K562 (cell line): Measurements from ENCODE around the gene ILF2. TPM values are rescaled to one million over a fixed set of nuclear protein-coding genes. Genes with fewer than 3 reads are reported as not detected.
A peak's percentile ranks its signal among the peaks of the same experiment; 100 is the strongest.

ENCODE experiments used
- ATAC-seq: fragments of 200-7000 bp; cut with Tn5 transposase; 3 replicates; pipeline ENCODE4 v1.9.1; 2020; ENCODE audit warnings: moderate library complexity
- BruUV-seq: library from RNA; stranded (reverse); fragments of 400-500 nt; replicated peaks from 2 replicates; lab custom pipeline; 2021; lab: Mats Ljungman, UMichigan
- CTCF ChIA-PET: fragments of 300-600 bp; formaldehyde crosslinking; extraction: SDS; loops from one replicate; lab custom pipeline; 2021; ENCODE audit warnings: low intra/inter-chr PET ratio; lab: Yijun Ruan, JAX
- POLR2A ChIA-PET: fragments of 300-600, 350-650 bp; sonication (Branson Sonifier 250); formaldehyde crosslinking; extraction: SDS; loops from one replicate; lab custom pipeline; 2021; ENCODE audit warnings: antibody characterized with exemption, inconsistent platforms; lab: Yijun Ruan, JAX
- DNase-seq, 4 experiments: peaks; one replicate each; pipeline versions ENCODE4 v3.0.0 to v3.0.0-alpha.2; 2011 to 2018; ENCODE audit warnings: low spot score in 3 of 4, mixed read lengths in 3 of 4; ENCODE audit errors: extremely low read depth in 1 of 4
- FAIRE-seq: peaks from 2 replicates; lab custom pipeline; 2011; peaks lifted over from hg19 to GRCh38; lab: Jason Lieb, UNC
- H2AFZ ChIP-seq: 2 replicates; pipeline ENCODE4 v1.6.0; 2011; ENCODE audit warnings: low read depth, low read length, control low read depth, inconsistent platforms
- H3K27ac ChIP-seq: fragments of 200-600 bp; 3 replicates; pipeline ENCODE4 v1.8.0; 2011; ENCODE audit warnings: low read depth, mild to moderate bottlenecking, control low read depth, inconsistent platforms, low read length, moderate library complexity, mixed read lengths; ENCODE audit errors: extremely low read depth
- H3K27me3 ChIP-seq, 2 experiments: fragments of 300-600 bp in 1 of 2; 2 replicates in 1 of 2; 3 replicates in 1 of 2; pipeline versions ENCODE4 v1.6.0 to v1.8.0; 2011; ENCODE audit warnings: inconsistent platforms in 2 of 2, low read length in 2 of 2, mild to moderate bottlenecking in 1 of 2, mixed read lengths in 1 of 2, moderate library complexity in 1 of 2; ENCODE audit not compliant: control insufficient read depth in 2 of 2, insufficient read depth in 2 of 2
- H3K36me3 ChIP-seq: fragments of 300-600 bp; 3 replicates; pipeline ENCODE4 v1.8.0; 2011; ENCODE audit warnings: mild to moderate bottlenecking, low read length, inconsistent platforms; ENCODE audit not compliant: control insufficient read depth, insufficient read depth
- H3K4me1 ChIP-seq, 2 experiments: fragments of 200-600 bp in 1 of 2; replicated peaks in 1 of 2; 2 replicates in 1 of 2; 3 replicates in 1 of 2; pipeline versions ENCODE4 v1.5.1 to v1.8.0; 2011; ENCODE audit warnings: inconsistent platforms in 2 of 2, low read length in 2 of 2, mild to moderate bottlenecking in 1 of 2, mixed read lengths in 1 of 2, moderate library complexity in 1 of 2; ENCODE audit not compliant: control insufficient read depth in 2 of 2, insufficient read depth in 2 of 2
- H3K4me2 ChIP-seq: 2 replicates; pipeline ENCODE4 v1.6.1; 2011; ENCODE audit warnings: low read length, control low read depth, inconsistent platforms, mixed read lengths; ENCODE audit not compliant: insufficient read depth
- H3K4me3 ChIP-seq: fragments of 200-600 bp; sonication (generic), shearing (Covaris generic); 2 replicates; pipeline ENCODE4 v1.5.1; 2016; ENCODE audit warnings: control low read depth, inconsistent platforms
- H3K79me2 ChIP-seq: fragments of 200-600 bp; 3 replicates; pipeline ENCODE4 v1.8.0; 2011; ENCODE audit warnings: low read length, inconsistent platforms; ENCODE audit not compliant: control insufficient read depth, insufficient read depth
- H3K9ac ChIP-seq, 2 experiments: 2 replicates each; pipeline versions ENCODE4 v1.6.0 to v1.6.1; 2011; ENCODE audit warnings: low read depth in 2 of 2, low read length in 2 of 2, control low read depth in 1 of 2, inconsistent platforms in 1 of 2, mild to moderate bottlenecking in 1 of 2, mixed read lengths in 1 of 2; ENCODE audit not compliant: insufficient read depth in 1 of 2
- H3K9me1 ChIP-seq: one replicate; pipeline ENCODE4 v1.6.0; 2011; ENCODE audit warnings: inconsistent platforms, mild to moderate bottlenecking, low read length, moderate library complexity; ENCODE audit not compliant: control insufficient read depth, insufficient read depth
- H3K9me3 ChIP-seq: replicated peaks from 2 replicates; pipeline ENCODE4 v1.5.1; 2011; ENCODE audit warnings: low read depth, low read length, inconsistent platforms; ENCODE audit not compliant: control insufficient read depth, insufficient read depth
- H4K20me1 ChIP-seq: replicated peaks from 2 replicates; pipeline ENCODE4 v1.6.1; 2011; ENCODE audit warnings: low read length, inconsistent platforms, mixed read lengths; ENCODE audit not compliant: control insufficient read depth, insufficient read depth
- CCNT2 ChIP-seq: IDR thresholded peaks from 2 replicates; pipeline ENCODE4 v1.6.1; 2011; ENCODE audit warnings: borderline replicate concordance, low read depth, mild to moderate bottlenecking, moderate library complexity, mixed read lengths, low read length; ENCODE audit not compliant: insufficient read length; ENCODE audit errors: extremely low read depth
- HNRNPLL ChIP-seq: fragments of 200-400 bp; formaldehyde crosslinking; IDR thresholded peaks from 2 replicates; pipeline ENCODE4 v1.6.1; 2017; ENCODE audit warnings: low read length, low read depth, mild to moderate bottlenecking; ENCODE audit not compliant: poor library complexity, severe bottlenecking
- SNIP1 ChIP-seq: fragments of 450-650 bp; IDR thresholded peaks from 2 replicates; pipeline ENCODE4 v1.7.1; 2017; ENCODE audit warnings: low read depth, mild to moderate bottlenecking
- ZFP30 ChIP-seq: fragments of 250-450 bp; sonication (Bioruptor Pico); IDR thresholded peaks from 2 replicates; pipeline ENCODE4 v1.8.0; 2022; ENCODE audit warnings: moderate library complexity, mild to moderate bottlenecking, inconsistent platforms, borderline replicate concordance
- ZNF324 ChIP-seq: fragments of 250-450 bp; sonication (Bioruptor Pico); IDR thresholded peaks from 2 replicates; pipeline ENCODE4 v1.4.0; 2020; ENCODE audit warnings: mild to moderate bottlenecking
- WGBS: fragments of 100-300 bp; shearing (Covaris generic); methylation state at CpG from one replicate; pipeline ENCODE4 v1.1.6; 2016; ENCODE audit warnings: low coverage, mixed read lengths; ENCODE audit not compliant: insufficient coverage; ENCODE audit errors: missing lambda C conversion rate; 5-methylcytosine and 5-hydroxymethylcytosine counted together
- in situ Hi-C: fragments of 300-500 bp; cut with MboI; formaldehyde crosslinking; loops from 4 replicates; pipeline ENCODE4 v1.15.0; 2018; ENCODE audit warnings: inconsistent platforms, mixed read lengths
- intact Hi-C: fragments of 100-400 bp; cut with micrococcal nuclease; formaldehyde crosslinking; loops from 2 replicates; pipeline ENCODE4 v1.14.2; 2022
- polyA plus RNA-seq, 8 experiments: library from polyadenylated mRNA; depleted of rRNA in 4 of 8; stranded (reverse) in 5 of 8; unstranded in 3 of 8; fragments of >200 nt; fragmentation: Nextera tagmentation in 2 of 8; fragmentation: Illumina TruSeq in 1 of 8; extraction: Ambion mirVana in 2 of 8; extraction: Trizol in 1 of 8; gene quantifications; 2 replicates each; pipeline versions ENCODE4 v1.2.1 to v1.2.3, GENCODE V29; 2011 to 2014; ENCODE audit warnings: inconsistent platforms in 1 of 8, missing spikeins in 1 of 8
- total RNA-seq, 7 experiments: library from RNA; depleted of rRNA in 6 of 7; stranded (reverse); fragments of >200 nt in 6 of 7; fragmentation: Illumina TruSeq in 2 of 7; extraction: Trizol in 2 of 7; gene quantifications; 2 replicates each; pipeline versions ENCODE4 v1.2.1 to v1.2.3, GENCODE V29; 2011 to 2021; ENCODE audit warnings: low replicate concordance in 1 of 7
- TF ChIP-seq, protein P1 (sequence below): sonication (generic); formaldehyde crosslinking; IDR thresholded peaks from 2 replicates; pipeline ENCODE4 v1.8.1; 2023; ENCODE audit warnings: mild to moderate bottlenecking, missing genetic modification reagents

Gene ILF2
- total and polyA plus RNA-seq, 9 of the 15 experiments (the other 6 are each of a cell fraction or from before 2014, with no cell fraction given) = 282 to 726 (median 474) TPM

DNA sequence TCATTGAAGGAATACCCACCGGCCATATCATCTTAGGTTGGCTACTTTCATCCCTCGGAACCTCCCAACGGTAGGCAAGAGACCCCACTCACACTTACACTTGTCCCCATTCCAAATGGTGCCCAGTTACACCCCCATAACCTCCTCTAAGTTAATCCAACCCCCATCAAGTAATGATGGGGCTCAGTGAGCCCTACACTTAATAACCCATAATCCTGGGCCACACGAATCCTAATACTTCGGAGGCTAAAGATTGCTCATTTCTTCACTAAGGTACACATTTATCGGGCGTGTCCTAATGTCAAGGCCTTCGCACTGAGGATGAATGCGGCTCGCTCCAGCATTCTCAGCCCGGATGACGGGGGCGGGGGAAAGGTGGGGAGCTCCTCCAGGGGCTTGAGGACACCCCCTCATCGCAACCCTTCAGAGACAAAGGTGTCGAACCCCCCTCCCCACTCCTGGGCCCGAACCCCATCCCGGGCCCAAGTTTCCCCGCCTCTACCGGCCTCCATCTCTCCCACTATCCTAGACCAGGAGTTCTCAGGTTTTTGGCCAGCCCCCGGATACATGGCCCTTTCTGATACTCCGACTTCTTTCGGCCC lies 435 bp downstream of the ILF2 start (continued):
- no peak for TF ChIP-seq ZNF324 (CRISPR knock-in tag)
- 0 out of 2 replicates have a peak, but pooled peaks have one; percentile 7 for TF ChIP-seq SNIP1
- TF ChIP-seq ZFP30 = no peak
- TF ChIP-seq CCNT2 = no peak

DNA sequence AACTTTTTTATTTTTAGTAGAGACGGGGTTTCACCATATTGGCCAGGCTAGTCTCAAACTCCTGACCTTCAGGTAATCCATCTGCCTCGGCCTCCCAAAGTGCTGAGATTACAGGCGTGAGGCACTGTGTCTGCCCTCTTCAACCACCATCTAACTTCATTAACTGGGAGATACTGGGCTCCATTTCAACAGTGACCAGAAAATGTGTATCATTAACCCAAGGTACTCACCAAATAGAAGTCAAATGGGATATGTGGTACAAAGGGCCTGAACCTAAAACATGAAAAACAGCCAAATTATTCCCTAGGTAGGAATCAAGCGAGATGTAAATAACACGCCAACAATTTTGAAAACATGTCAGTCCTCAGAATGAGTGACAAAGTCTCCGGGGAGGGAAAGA lies 1.2 kb downstream of the ILF2 start:
- in situ Hi-C loops = loop anchor here (5.0 kb wide), 1 partner anchor 108 kb away; the partner anchor contains the start of gene SLC27A3
- no peak for TF ChIP-seq HNRNPLL
- TF ChIP-seq, protein P1, sequence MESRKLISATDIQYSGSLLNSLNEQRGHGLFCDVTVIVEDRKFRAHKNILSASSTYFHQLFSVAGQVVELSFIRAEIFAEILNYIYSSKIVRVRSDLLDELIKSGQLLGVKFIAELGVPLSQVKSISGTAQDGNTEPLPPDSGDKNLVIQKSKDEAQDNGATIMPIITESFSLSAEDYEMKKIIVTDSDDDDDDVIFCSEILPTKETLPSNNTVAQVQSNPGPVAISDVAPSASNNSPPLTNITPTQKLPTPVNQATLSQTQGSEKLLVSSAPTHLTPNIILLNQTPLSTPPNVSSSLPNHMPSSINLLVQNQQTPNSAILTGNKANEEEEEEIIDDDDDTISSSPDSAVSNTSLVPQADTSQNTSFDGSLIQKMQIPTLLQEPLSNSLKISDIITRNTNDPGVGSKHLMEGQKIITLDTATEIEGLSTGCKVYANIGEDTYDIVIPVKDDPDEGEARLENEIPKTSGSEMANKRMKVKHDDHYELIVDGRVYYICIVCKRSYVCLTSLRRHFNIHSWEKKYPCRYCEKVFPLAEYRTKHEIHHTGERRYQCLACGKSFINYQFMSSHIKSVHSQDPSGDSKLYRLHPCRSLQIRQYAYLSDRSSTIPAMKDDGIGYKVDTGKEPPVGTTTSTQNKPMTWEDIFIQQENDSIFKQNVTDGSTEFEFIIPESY (CRISPR knock-in tag) = 0 out of 2 replicates have a peak, but pooled peaks have one; percentile 9
- no peaks in the 10 kb centered on the region for H3K27me3 ChIP-seq
- no peaks in the 10 kb centered on the region for H3K9me1 ChIP-seq
- peak overlapping the region; percentile 96 to 98; a peak in 3 of 4 replicates for H3K9ac ChIP-seq
- H3K27ac ChIP-seq = peak overlapping the region; percentile 92
- H3K4me2 ChIP-seq = peak overlapping the region; percentile 98
- peaks cover 0 to 4% of the 10 kb centered on the region in 2 experiments; a peak in 3 of 5 replicates for H3K4me1 ChIP-seq
- BruUV-seq = no TSS peak
- POLR2A ChIA-PET = interaction anchor here (0.7 to 4.8 kb wide), 3 partner anchors 11 to 321 kb away, joined by 3 to 26 read pairs (median 4); partner anchors contain the start of gene SNAPIN
- intact Hi-C loops = loop anchor here (5.0 kb wide), 2 partner anchors 157 to 318 kb away; partner anchors contain the start of gene RAB13
- DNase-seq (no peak), ATAC-seq (no peak), FAIRE-seq (no peak)
- H2AFZ ChIP-seq = no peak overlapping the region
- peaks cover 58% of the 10 kb centered on the region for H3K36me3 ChIP-seq
- H3K4me3 ChIP-seq = peak overlapping the region; percentile 94
- H3K79me2 ChIP-seq = peaks cover 37% of the 10 kb centered on the region
- no peaks in the 10 kb centered on the region for H4K20me1 ChIP-seq
- CTCF ChIA-PET = no interaction called here
- no peaks in the 10 kb centered on the region for H3K9me3 ChIP-seq
- 42% methylated on average over 6 of the region's 6 CpGs for WGBS
